GM18873 (cell line): ENCODE results near the gene NUP35.

Experiments used
- ATAC-seq: cut with Tn5 transposase; IDR thresholded peaks from one replicate; pipeline ENCODE4 v1.9.1; 2021; ENCODE audit warnings: mild to moderate bottlenecking, moderate library complexity, moderate number of reproducible peaks; ENCODE audit not compliant: unreplicated experiment, low FRiP score

The NUP35 gene, protein sequence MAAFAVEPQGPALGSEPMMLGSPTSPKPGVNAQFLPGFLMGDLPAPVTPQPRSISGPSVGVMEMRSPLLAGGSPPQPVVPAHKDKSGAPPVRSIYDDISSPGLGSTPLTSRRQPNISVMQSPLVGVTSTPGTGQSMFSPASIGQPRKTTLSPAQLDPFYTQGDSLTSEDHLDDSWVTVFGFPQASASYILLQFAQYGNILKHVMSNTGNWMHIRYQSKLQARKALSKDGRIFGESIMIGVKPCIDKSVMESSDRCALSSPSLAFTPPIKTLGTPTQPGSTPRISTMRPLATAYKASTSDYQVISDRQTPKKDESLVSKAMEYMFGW

DNA sequence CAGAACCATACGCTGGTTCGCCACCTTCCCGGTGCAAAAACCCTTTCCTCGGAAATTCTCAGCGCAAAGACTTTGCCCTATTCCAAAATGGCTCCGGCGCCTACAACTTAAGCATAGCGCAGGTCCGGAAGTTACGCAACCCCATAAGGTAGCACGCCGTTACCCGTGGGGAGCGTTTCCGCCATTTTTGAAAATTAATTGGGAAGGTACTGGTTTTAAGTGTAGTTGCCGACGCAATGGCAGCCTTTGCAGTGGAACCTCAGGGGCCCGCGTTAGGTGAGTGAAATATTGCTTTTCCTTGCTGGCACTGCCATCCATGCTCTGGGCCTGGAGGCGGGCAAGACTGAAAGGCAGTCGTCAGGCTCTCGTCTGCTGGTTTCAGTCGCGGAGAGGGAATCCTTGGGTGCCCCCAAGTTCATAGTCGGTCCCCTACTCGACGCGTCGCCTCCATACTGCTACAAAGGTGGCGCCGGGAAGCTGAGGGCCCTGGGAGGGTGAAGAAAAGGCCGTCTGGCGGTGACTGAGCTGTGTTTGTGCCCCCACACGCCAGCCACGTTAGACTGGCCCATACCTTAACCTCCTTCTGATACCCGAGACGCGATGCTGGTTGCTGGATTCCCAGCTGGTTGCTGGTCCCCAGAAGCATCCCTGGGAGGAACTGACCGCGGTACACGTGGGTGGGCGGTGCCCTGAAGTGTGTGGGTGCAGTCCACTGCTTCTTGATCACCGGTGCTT, at the start of gene NUP35:
Gene NUP35, plus strand, starts transcription at position 222 of the 735 bp plus-strand sequence. Its CDS starts 15 bp downstream, at position 237.
- peak; percentile 87 for ATAC-seq

DNA sequence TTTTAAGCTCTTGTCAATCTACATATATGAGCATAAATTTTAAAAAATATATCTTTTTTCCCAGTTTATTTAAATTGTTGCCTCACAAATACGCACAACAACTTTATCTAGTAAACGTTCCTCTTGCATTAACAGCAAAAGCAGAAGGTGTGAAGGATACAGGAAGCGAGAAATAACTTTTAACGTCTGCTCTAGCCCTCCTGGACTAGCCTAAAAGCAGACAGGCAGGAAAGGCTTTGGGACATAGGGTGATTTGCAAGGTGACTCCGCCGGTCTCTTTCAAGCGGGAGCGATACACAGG, 46.1 kb upstream of the NUP35 start:
- ATAC-seq = no peak

DNA sequence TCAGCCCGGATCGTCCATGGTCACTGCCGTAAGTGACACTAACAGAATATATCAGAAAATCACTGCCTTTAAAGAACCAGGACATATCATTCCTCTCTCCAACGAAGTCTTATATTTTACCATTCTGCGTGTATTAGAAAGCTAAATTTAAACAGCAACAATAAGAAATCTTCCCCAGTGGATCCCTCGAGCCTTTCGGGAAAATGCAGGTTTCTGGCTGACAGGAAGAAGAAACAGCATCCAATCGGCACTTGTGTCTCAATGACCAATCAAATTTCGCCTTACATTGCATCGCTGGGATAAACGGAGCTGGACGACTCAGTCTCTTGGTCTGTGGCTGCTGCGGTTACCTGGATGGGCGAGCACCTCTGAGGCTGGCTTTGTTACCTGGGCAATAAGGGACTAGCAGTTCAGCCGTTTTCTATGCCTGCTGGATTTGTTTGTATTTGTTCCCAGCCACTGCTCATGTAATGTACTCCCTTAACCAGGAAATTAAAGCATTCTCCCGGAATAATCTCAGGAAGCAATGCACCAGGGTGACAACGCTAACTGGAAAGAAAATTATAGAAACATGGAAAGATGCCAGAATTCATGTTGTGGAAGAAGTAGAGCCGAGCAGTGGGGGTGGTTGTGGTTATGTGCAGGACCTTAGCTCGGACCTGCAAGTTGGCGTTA, 45.6 kb upstream of the NUP35 start, which contains the start of gene DUSP19:
Gene DUSP19, plus strand, starts transcription at position 284 of the 675 bp plus-strand sequence. Its CDS starts 187 bp downstream, at position 471.
- peak; percentile 89 for ATAC-seq

DNA sequence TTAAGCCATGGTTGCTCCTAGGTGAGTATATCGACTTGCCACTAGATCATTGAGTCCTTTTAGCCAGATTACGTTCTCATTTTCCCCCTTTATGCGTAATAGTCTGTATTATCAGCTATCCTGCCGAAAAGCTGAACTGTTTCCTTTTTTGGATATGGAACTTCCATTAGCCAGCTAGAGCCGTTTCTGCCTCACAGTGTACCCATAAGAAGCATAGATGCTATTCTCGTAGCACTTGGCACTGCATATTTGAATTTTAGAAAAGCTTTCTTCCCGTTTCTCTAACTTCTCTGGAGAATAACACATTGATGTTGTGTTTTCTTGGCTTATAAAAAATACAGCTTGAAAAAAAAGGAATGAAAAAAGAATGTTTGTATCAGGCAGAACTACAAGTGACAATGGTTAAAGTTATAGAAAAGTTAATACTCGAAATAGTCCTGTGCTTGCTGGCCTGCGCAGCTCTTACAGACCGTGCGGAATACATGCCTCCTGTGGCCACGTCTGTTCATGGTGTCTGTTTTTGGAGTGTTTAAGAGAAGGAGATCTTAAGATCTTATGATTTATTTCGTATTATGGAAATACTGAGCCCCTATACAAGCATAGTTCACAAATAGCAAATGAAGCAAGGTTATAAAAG, 45.0 kb upstream of the NUP35 start:
- peak; percentile 11 for ATAC-seq

DNA sequence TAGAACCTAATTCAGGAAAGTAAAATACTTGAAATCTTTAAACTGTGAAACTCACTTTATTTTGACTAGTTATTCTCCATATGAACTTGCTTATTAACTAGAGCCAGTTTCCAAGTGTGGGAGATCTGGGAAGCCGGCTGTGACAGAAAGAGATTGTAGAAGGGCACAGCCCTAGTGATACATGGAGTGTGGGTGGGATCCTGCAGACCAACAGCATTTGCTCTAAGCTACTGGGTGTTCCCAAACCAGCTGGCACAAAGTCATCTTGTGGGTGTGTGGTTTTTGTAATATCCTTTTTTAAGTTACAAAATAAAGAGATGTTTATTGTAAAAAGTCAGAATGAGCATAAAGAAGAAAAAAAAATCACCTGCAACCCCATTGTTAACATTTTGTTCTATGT, 42.3 kb upstream of the NUP35 start:
- no peak for ATAC-seq

DNA sequence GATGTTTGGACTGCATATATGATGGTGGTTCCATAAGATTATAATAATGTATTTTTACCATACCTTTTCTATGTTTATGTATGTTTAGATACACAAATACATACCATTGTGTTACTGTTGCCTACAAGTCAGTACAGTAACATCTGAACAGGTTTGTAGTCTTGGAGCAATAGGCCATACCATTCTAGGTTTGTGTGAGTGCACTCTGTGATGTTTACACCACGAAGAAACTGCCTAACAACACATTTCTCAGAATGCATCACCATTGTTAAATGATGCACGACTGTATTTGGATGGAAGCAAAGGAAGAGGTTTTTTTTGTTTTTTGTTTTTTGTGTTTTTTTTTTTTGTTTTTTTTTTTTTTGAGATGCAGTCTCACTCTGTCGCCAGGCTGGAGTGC, 36.2 kb upstream of the NUP35 start:
- no peak for ATAC-seq

DNA sequence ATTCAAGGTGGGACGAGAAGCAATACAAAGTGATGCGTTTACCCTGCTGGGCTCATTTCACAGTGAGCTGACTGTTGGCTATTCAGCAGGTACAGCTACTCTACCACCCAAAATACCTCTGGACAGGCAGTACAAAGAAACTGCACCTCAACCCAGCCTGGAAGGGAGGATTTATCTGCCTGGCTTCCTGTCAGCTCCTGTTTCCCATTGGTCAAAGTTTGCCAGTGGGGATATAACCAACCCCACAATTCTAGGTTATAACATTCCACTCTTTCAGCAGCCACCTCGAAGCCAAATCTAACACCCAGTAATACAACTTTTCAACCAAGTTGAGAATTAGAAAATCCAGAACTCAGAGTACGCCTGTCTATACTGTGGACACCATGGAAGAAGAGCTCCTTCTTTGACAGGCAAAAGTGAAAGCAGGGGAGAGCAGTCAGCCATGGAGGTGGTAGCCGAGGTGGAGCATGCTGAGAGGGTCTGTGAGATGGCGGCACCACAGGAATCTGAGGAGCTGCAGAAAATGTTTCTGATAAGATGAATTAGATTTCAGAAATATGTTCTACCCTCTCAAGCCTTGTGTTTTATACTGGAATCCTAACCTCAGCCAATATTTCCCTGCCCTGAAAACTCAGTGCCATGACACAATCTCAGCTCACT, 34.9 kb upstream of the NUP35 start:
- ATAC-seq = peak; percentile 69

DNA sequence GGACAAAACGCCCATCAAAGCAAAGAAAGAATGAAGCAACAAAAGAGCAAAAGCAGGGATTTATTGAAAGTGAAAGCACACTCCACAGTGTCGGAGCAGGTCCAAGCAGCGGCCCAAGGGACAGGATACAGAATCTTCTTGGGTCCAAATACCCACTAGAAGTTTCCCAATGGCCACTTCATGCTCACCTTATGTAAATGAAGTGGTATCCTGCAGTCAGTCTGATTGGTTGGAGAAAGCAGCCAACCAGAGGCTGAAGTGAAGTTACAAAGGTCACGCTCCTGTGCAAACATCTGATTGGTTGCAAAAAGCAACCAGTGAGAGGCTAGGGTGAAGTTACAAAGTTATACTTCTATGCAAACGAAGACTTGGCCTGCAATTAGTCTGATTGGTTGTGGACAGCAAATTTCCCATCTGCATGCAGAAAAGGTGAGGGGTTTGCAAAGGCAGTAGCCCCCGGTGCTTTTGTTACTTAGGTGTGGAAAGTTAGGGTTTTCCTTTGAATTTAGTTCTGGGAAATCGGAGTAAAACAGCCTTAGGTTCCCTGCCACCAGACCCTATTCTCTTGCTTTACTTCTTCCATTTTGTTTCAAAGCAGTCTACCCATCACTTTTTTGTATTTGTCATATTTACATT, 32.8 kb upstream of the NUP35 start:
- no peak for ATAC-seq

DNA sequence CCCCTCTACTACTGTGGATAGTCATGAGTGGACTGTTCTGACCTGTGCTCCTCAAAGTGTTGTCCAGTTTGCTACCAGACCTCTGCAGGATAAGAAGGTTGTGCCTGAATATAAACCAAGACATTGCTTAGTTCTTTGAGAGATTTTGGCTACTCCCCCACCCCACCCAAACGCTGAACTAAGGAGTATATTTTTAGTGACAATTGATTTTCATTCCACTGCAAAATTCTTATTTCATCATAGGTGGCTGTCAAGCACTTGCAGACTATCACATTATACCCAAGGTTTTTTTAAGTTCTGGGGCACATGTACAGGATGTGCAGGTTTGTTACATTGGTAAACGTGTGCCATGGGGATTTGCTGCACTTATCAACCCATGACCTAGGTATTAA, 32.3 kb upstream of the NUP35 start:
- ATAC-seq = no peak

DNA sequence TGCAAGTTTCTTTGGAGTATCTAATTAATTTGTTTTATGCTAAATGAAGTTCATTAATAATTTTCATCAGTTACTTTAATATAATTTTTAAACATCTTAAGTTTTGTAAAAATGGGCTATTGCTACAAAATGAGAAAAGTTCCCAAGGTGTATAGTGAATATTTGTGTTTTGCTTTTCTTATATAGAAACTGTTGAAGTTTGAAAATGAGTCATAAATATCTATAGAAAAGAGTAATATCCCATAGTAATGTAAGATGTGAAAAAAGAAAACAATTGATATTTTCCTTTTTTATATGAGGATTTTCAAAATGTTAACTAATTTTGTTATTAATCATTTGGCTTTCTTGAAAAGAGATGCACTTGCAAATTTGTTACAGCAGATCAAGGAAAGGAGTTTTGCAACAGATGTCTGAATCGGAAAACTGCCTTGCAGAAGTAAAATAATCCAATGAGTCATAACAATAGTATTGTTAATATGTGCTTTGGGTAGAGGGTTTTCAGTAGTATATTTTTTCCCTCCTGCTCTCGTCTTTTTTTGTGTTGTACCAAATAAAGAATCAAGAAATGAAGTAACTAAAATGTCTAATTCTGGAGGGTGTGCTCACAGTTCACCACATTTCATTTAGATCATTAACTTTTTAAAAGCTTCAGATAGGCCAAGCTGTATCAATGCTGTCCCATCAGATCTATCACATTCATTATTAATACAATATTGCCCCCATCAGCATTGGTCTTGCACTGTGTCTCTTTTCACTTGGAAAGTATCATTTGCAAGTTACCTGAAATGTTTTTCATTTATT, 30.2 kb upstream of the NUP35 start:
- ATAC-seq = peak; percentile 88

DNA sequence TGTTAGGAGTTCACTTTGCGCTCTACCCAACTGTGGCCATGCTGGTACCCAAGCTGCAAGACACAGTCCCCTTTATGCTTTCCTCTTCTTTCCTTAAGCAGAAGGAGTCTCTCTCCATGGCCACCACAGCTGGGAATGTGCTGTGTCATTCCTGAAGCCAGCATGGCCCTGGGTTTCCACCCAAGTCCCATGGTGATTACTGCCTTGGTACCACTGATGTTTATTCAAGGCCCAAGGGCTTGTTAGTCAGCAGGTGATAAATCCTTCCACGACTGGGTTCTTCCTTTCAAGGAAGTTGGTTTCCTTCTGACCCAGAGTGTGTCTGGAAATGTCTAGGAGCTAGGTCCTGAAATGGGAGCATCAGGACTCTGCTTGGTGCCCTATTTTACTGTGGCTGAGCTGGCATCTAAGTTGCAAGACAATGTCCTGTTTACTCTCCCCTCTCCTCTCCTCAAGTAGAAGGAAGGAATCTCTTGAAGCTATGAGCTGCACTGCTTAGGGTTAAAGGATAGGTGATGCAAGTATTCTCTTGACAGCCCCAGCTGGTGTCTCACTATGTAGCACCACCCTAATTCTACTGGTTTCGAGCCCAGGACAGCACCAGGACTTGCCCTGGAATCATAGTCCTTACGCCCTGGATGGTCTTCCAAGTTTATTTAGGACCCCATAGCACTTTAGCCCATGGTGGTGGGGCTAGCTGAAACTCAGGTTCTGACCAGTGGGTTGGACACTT, 18.7 kb upstream of the NUP35 start:
- no peak for ATAC-seq

DNA sequence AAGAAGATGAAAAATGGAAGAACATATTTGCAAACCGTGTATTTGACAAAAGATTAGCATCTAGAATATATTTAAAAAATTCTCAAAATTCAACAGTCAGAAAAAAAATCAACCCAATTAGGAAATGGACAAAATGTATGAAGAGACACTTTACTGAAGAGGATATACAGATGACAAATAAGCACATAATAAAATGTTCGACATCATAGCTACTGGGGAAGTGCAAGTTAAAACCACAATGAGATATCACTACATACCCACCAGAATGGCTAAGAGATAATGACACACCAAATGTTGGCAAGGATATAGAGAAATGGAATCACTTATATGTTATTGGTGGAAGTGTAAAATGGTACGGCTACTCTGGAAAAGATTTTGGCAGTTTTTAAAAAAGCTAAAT, 11.7 kb upstream of the NUP35 start:
- ATAC-seq = no peak

DNA sequence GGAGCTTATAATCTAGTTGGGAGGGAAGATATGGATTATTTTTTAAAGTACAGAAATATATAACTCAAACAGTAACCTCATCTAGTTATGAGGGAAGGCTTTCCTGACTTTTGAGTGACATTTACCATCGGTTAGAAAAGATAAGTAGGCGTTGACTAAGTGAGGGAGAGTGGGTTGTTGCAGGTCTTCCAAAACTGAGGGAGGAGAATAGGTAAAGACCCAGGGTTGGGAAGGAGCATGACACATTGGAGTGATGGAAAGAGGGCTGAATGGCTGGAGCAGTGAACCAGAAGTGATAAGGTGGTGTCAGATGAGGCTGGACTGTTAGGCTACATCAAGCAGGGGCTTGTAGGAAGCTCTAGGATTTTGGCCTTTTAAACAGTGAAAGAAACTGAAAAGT, 10.6 kb upstream of the NUP35 start:
- ATAC-seq = no peak

DNA sequence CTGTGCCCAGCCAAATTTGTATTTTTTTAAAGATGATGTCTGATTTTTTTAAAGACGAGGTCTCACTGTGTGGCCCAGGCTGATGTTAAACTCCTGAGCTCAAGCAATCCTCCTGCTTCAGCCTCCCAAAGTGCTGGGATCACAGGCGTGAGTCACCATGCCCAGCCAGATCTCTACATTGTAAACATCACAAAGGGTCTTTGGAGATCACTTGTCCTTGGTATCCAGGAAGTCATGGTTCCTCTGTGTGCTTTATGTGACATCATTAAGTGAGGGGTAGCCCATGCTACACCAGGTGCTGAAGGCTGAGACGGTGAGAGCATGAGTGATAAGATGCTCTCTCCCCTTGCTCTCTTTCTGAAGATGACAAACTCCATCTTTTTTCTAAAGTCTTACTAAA, 7.0 kb upstream of the NUP35 start:
- ATAC-seq = no peak

DNA sequence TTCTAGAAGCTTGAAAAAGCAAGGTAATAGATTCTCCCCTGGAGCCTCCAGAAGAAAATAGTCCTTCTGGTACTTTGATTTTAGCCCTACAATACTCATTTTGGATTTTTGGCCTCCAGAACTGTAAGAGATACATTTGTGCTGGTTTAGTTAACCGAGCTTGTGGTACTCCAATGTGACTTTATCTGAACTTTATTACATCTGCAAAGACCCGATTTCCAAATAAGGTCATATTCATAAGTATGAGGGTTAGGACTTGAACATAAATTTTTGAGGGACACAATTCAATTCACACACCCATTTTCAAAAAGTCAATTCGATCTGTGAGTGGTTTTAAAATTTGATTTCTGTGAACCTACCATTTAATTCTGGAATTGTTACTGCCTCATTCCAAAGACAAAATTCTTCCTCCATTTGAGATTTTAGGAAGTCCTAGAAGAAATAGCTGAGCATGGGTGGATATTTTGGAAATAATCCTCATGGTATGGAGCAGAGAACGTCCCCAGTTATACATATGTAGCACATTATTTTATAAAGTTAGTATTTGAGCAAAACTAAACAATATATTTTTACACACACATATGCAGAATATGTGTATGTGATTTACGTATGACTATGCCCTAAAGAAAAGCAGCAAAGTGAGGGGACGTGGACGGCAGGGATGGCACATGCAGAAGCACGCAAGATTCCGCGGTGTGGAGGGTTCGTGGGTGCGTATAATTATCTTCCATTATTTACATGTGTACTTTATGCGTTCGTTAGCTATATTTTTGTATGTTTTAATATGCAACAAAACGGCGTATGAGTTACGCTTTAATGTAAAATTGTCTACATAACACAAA, 905 bp upstream of the NUP35 start:
- ATAC-seq = no peak

DNA sequence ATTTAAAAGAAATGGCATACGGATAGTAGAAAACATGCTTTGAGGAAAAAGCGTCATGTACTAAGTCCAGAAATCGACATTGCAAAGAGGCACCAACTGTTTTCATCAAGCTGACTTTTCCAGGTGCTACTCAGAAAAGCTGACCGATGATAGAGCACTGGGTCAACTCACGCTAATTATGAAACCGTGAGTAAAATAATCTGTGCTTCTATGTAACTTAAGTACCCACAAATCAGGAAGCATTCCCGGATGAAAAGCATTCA, 353 bp upstream of the NUP35 start:
- ATAC-seq = peak; percentile 30

DNA sequence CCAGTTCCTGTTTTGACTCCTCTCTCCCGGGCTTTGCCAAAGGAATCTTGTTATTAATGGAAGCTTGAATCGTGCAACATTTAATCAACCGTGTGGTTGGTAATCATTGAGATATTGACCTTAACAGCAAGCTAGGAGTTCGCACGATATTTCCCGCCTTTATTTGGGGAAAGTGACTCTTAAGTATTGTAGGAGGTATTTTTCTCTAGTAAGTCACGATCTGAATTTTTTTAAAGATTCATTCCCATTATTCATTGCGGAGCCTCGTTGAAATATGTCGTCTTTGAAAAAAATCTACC, 663 bp downstream of the NUP35 start:
- ATAC-seq = no peak

DNA sequence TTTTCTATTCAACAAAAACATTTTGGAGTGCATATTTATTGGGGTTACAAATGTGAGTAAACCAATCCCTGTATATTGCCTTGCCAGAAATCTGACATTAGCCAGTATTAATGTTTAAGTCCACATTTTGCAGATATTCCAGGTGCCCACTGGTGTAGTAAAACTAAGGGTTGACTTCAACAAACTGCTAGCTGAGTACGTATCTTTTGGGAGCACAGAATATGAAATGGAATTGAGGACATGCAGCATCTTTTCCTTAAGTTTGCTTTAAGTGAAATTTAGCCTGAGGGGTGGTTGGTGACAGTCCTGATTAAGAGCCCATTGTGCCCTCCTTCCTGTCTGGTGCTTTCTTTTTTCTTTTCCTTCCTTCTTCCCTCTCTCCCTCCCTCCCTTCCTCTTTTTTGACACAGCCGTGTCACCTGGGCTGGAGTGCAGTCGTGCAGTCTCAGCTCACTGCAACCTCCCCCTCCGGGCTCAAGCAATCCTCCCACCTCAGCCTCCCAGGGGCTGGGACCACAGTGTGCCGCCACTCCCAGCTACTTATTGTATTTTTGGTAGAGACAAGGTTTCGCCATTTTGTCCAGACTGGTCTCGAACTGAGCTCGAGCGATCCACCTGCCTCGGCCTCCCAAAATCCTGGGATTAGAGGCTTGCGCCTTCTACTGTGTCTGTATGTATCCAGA, 1.6 kb downstream of the NUP35 start:
- ATAC-seq = no peak
